HL-60 (cell line): ENCODE data around the gene KRT6A.

Experiments
- POLR2AphosphoS5 ChIP-seq: IDR thresholded peaks from 2 replicates; pipeline ENCODE4 v1.6.1; 2012; ENCODE audit warnings: low read depth
- TF ChIP-seq, protein P1 (sequence below): IDR thresholded peaks from one replicate; pipeline ENCODE4 v1.5.1; 2011; ENCODE audit warnings: low read length, control low read depth, inconsistent platforms; ENCODE audit not compliant: insufficient read depth
- TF ChIP-seq, protein P2 (sequence below): IDR thresholded peaks from 2 replicates; pipeline ENCODE4 v1.6.1; 2012; ENCODE audit warnings: low read depth; ENCODE audit not compliant: insufficient replicate concordance

- TF ChIP-seq, protein P1, sequence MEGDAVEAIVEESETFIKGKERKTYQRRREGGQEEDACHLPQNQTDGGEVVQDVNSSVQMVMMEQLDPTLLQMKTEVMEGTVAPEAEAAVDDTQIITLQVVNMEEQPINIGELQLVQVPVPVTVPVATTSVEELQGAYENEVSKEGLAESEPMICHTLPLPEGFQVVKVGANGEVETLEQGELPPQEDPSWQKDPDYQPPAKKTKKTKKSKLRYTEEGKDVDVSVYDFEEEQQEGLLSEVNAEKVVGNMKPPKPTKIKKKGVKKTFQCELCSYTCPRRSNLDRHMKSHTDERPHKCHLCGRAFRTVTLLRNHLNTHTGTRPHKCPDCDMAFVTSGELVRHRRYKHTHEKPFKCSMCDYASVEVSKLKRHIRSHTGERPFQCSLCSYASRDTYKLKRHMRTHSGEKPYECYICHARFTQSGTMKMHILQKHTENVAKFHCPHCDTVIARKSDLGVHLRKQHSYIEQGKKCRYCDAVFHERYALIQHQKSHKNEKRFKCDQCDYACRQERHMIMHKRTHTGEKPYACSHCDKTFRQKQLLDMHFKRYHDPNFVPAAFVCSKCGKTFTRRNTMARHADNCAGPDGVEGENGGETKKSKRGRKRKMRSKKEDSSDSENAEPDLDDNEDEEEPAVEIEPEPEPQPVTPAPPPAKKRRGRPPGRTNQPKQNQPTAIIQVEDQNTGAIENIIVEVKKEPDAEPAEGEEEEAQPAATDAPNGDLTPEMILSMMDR: no peak
- TF ChIP-seq, protein P2, sequence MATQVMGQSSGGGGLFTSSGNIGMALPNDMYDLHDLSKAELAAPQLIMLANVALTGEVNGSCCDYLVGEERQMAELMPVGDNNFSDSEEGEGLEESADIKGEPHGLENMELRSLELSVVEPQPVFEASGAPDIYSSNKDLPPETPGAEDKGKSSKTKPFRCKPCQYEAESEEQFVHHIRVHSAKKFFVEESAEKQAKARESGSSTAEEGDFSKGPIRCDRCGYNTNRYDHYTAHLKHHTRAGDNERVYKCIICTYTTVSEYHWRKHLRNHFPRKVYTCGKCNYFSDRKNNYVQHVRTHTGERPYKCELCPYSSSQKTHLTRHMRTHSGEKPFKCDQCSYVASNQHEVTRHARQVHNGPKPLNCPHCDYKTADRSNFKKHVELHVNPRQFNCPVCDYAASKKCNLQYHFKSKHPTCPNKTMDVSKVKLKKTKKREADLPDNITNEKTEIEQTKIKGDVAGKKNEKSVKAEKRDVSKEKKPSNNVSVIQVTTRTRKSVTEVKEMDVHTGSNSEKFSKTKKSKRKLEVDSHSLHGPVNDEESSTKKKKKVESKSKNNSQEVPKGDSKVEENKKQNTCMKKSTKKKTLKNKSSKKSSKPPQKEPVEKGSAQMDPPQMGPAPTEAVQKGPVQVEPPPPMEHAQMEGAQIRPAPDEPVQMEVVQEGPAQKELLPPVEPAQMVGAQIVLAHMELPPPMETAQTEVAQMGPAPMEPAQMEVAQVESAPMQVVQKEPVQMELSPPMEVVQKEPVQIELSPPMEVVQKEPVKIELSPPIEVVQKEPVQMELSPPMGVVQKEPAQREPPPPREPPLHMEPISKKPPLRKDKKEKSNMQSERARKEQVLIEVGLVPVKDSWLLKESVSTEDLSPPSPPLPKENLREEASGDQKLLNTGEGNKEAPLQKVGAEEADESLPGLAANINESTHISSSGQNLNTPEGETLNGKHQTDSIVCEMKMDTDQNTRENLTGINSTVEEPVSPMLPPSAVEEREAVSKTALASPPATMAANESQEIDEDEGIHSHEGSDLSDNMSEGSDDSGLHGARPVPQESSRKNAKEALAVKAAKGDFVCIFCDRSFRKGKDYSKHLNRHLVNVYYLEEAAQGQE: no peak
- TF ChIP-seq POLR2AphosphoS5: no peak
These were observed 53.6 kb downstream of the KRT6A start for GRCh38 chr12:52439420-52439819.
